ENCODE measurements around the gene UBXN6. TPM values are rescaled to one million over a fixed set of nuclear protein-coding genes. Genes with fewer than 3 reads are reported as not detected.

UBXN6 gene
- total and polyA plus RNA-seq, 11 donors, result 75.1 to 137 (median 113) TPM

- no peak overlapping the region for H3K4me3 ChIP-seq
- TF ChIP-seq CTCF (IDR thresholded peaks at IDR 0.05) (no peak), POLR2A (IDR thresholded peaks at IDR 0.05) (no peak)
- no peaks in the 10 kb centered on the region for H3K4me1 ChIP-seq
- no peaks in the 10 kb centered on the region for H3K9me3 ChIP-seq
- H3K27ac ChIP-seq, result no peak overlapping the region
- DNase-seq, result no peak
- H3K27me3 ChIP-seq, result no peaks in the 10 kb centered on the region
- 95 to 96% (median 95%) methylated on average over 59 to 61 of the region's 61 CpGs for WGBS, 4 donors
- intact Hi-C loops (cut with DNase I), result no loop called here
- H3K36me3 ChIP-seq, result peaks cover 5 to 90% (median 79%) of the 10 kb centered on the region in 9 donors
- ATAC-seq, result no peak
Observed at GRCh38 chr19:4493929-4494690, 36.5 kb upstream of the UBXN6 start.

DNA sequence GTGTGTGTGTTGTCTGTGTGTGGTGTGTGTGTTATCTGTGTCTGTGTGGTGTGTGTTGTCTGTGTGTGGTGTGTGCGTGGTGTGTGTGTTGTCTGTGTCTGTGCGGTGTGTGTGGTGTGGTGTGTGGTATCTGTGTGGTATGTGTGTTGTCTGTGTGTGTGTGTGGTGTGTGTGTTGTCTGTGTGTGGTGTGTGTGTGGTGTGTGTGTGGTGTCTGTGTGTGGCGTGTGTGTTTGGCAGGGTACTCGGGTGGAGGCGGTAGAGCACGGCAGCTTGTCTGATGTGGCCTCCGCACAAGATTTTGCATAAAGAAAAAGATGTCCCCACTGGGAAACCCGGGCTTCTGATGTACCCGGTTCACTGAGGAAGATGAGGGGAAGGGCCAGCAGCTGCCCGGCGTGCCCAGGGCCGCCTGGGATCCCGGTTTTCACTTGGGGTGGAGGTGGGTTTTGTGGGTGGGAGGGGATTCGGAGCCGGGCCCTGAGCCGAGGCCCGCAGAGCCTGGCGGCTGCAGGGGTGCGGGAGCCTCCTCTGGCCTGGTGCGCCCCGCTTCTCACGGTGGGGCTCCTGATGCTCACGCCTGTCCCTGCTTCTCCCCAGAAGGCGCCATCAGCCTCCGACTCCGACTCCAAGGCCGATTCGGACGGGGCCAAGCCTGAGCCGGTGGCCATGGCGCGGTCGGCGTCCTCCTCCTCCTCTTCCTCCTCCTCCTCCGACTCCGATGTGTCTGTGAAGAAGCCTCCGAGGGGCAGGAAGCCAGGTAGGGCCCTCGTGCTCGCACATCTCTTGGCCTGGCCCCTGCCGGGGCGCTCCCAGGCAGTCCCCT, 35.7 kb upstream of the UBXN6 start:
- intact Hi-C loops (cut with DNase I), result no loop called here

GRCh38 chr19:4492337-4493103, 34.9 kb upstream of the UBXN6 start:
- Histone ChIP-seq H3K27ac (no peak overlapping the region), H3K36me3 (peaks cover 0 to 84% (median 70%) of the 10 kb centered on the region in 9 donors), H3K4me1 (no peaks in the 10 kb centered on the region), H3K9me3 (no peaks in the 10 kb centered on the region), H3K27me3 (no peaks in the 10 kb centered on the region), H3K4me3 (no peak overlapping the region)
- ATAC-seq (no peak), DNase-seq (no peak)
- no peak for TF ChIP-seq POLR2A (IDR thresholded peaks at IDR 0.05)
- no peak for TF ChIP-seq CTCF (IDR thresholded peaks at IDR 0.05)
- WGBS, 4 donors, result 95 to 100% (median 98%) methylated on average over 3 of the region's 3 CpGs
- intact Hi-C loops (cut with DNase I), result no loop called here

More for the DNA sequence above, 35.7 kb upstream of the UBXN6 start:
- 95 to 96% (median 96%) methylated on average over 33 to 41 of the region's 41 CpGs for WGBS, 4 donors
- DNase-seq (peak in 1 of 5 donors; percentile 7), ATAC-seq (no peak)
- H3K27ac ChIP-seq, result no peak overlapping the region
- H3K27me3 ChIP-seq, result no peaks in the 10 kb centered on the region
- H3K36me3 ChIP-seq, result peaks cover 5 to 90% (median 78%) of the 10 kb centered on the region in 9 donors
- no peaks in the 10 kb centered on the region for H3K9me3 ChIP-seq
- no peak overlapping the region for H3K4me3 ChIP-seq
- no peaks in the 10 kb centered on the region for H3K4me1 ChIP-seq
- TF ChIP-seq CTCF (IDR thresholded peaks at IDR 0.05) (no peak), POLR2A (IDR thresholded peaks at IDR 0.05) (no peak)

Measured in heart left ventricle (tissue), 16 donors.